ENCODE measurements around the gene TRDMT1.

The TRDMT1 gene

GRCh38 chr10:17153321-17153720 is 48.2 kb downstream of the TRDMT1 start:
- no peak overlapping the region for H3K9ac ChIP-seq (ENCODE audit: low read length in 2 of 2)

DNA sequence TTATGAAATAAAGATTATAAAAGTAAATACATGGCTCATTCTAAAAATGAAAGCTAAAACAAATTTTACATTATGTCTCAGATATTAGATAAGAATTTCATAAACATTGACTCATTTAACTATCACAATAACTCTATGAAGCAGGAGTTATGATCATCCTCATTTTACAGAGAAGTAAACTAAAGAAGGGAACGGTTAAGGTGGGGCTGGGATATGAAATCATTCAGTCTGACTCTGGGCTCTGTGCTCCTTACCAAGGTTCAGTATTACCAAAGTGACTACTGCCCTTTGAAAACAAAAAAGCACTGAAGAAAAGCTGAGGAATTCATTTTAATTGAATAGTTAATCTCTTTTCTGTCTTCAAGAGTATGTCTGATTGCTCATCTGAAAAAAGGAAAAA is 49.8 kb downstream of the TRDMT1 start:
- Histone ChIP-seq H3K4me3 (ENCODE audit: low read length in 2 of 2) (no peak overlapping the region), H3K9me3 (ENCODE audit: control insufficient read depth in 2 of 2, low read length in 2 of 2) (no peaks in the 10 kb centered on the region), H3K9ac (ENCODE audit: low read length in 2 of 2) (no peak overlapping the region), H3K36me3 (ENCODE audit: control insufficient read depth in 2 of 2, insufficient read depth in 2 of 2, low read length in 2 of 2) (peaks cover 0 to 8% of the 10 kb centered on the region in 2 donors), H3K4me1 (ENCODE audit: control insufficient read depth, insufficient read depth, low read length) (no peaks in the 10 kb centered on the region), H3K27ac (ENCODE audit: low read length) (no peak overlapping the region), H3K27me3 (ENCODE audit: control insufficient read depth in 1 of 2, insufficient read depth in 2 of 2, low read length in 2 of 2) (no peaks in the 10 kb centered on the region)

More at GRCh38 chr10:17153321-17153720, 48.2 kb downstream of the TRDMT1 start:
- Histone ChIP-seq H3K36me3 (ENCODE audit: control insufficient read depth in 2 of 2, insufficient read depth in 2 of 2, low read length in 2 of 2) (peaks cover 0 to 8% of the 10 kb centered on the region in 2 donors), H3K4me3 (ENCODE audit: low read length in 2 of 2) (no peak overlapping the region), H3K9me3 (ENCODE audit: control insufficient read depth in 2 of 2, low read length in 2 of 2) (no peaks in the 10 kb centered on the region), H3K4me1 (ENCODE audit: control insufficient read depth, insufficient read depth, low read length) (no peaks in the 10 kb centered on the region), H3K27me3 (ENCODE audit: control insufficient read depth in 1 of 2, insufficient read depth in 2 of 2, low read length in 2 of 2) (no peaks in the 10 kb centered on the region), H3K27ac (ENCODE audit: low read length) (no peak overlapping the region)

- no peak overlapping the region for H3K27ac ChIP-seq (ENCODE audit: low read length)
- H3K27me3 ChIP-seq (ENCODE audit: control insufficient read depth in 1 of 2, insufficient read depth in 2 of 2, low read length in 2 of 2) = no peaks in the 10 kb centered on the region
- H3K9ac ChIP-seq (ENCODE audit: low read length in 2 of 2) = no peak overlapping the region
- H3K4me1 ChIP-seq (ENCODE audit: control insufficient read depth, insufficient read depth, low read length) = no peaks in the 10 kb centered on the region
- H3K36me3 ChIP-seq (ENCODE audit: control insufficient read depth in 2 of 2, insufficient read depth in 2 of 2, low read length in 2 of 2) = peaks cover 0 to 6% of the 10 kb centered on the region in 2 donors
- no peak overlapping the region for H3K4me3 ChIP-seq (ENCODE audit: low read length in 2 of 2)
- H3K9me3 ChIP-seq (ENCODE audit: control insufficient read depth in 2 of 2, low read length in 2 of 2) = no peaks in the 10 kb centered on the region
Observed at GRCh38 chr10:17147884-17148489, 53.5 kb downstream of the TRDMT1 start.

DNA sequence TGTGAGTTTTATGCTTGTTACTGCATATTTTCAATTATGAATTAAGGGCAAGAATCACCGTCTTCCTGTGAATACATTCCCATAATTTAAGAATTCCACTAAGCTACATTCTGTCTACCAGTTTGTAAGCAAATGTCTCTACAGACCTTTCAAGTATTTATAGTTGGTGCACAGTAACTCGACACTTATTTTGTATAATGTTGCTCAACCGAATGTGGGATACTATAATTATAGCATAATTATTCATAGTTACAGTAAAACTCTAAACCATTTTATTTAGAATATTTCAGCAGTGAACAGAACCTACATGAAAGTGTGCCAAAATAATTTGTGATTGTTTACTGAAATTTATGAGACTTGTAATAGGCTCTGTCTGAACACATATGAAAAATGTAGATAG is 54.6 kb downstream of the TRDMT1 start:
- no peaks in the 10 kb centered on the region for H3K36me3 ChIP-seq (ENCODE audit: control insufficient read depth in 2 of 2, insufficient read depth in 2 of 2, low read length in 2 of 2)
- no peaks in the 10 kb centered on the region for H3K27me3 ChIP-seq (ENCODE audit: control insufficient read depth in 1 of 2, insufficient read depth in 2 of 2, low read length in 2 of 2)
- no peak overlapping the region for H3K27ac ChIP-seq (ENCODE audit: low read length)
- no peak overlapping the region for H3K9ac ChIP-seq (ENCODE audit: low read length in 2 of 2)
- H3K9me3 ChIP-seq (ENCODE audit: control insufficient read depth in 2 of 2, low read length in 2 of 2) = no peaks in the 10 kb centered on the region
- H3K4me3 ChIP-seq (ENCODE audit: low read length in 2 of 2) = no peak overlapping the region
- H3K4me1 ChIP-seq (ENCODE audit: control insufficient read depth, insufficient read depth, low read length) = no peaks in the 10 kb centered on the region

GRCh38 chr10:17145239-17145638 is 56.2 kb downstream of the TRDMT1 start:
- no peaks in the 10 kb centered on the region for H3K27me3 ChIP-seq (ENCODE audit: control insufficient read depth in 1 of 2, insufficient read depth in 2 of 2, low read length in 2 of 2)
- H3K27ac ChIP-seq (ENCODE audit: low read length) = no peak overlapping the region
- no peaks in the 10 kb centered on the region for H3K9me3 ChIP-seq (ENCODE audit: control insufficient read depth in 2 of 2, low read length in 2 of 2)
- no peak overlapping the region for H3K4me3 ChIP-seq (ENCODE audit: low read length in 2 of 2)
- no peaks in the 10 kb centered on the region for H3K4me1 ChIP-seq (ENCODE audit: control insufficient read depth, insufficient read depth, low read length)
- H3K36me3 ChIP-seq (ENCODE audit: control insufficient read depth in 2 of 2, insufficient read depth in 2 of 2, low read length in 2 of 2) = no peaks in the 10 kb centered on the region
- no peak overlapping the region for H3K9ac ChIP-seq (ENCODE audit: low read length in 2 of 2)

GRCh38 chr10:17144757-17145156 is 56.7 kb downstream of the TRDMT1 start:
- Histone ChIP-seq H3K4me3 (ENCODE audit: low read length in 2 of 2) (no peak overlapping the region), H3K9ac (ENCODE audit: low read length in 2 of 2) (no peak overlapping the region), H3K9me3 (ENCODE audit: control insufficient read depth in 2 of 2, low read length in 2 of 2) (no peaks in the 10 kb centered on the region), H3K27me3 (ENCODE audit: control insufficient read depth in 1 of 2, insufficient read depth in 2 of 2, low read length in 2 of 2) (no peaks in the 10 kb centered on the region), H3K36me3 (ENCODE audit: control insufficient read depth in 2 of 2, insufficient read depth in 2 of 2, low read length in 2 of 2) (no peaks in the 10 kb centered on the region), H3K4me1 (ENCODE audit: control insufficient read depth, insufficient read depth, low read length) (no peaks in the 10 kb centered on the region), H3K27ac (ENCODE audit: low read length) (no peak overlapping the region)

GRCh38 chr10:17144032-17144431 is 57.4 kb downstream of the TRDMT1 start:
- H3K9me3 ChIP-seq (ENCODE audit: control insufficient read depth in 2 of 2, low read length in 2 of 2) = no peaks in the 10 kb centered on the region
- H3K27ac ChIP-seq (ENCODE audit: low read length) = no peak overlapping the region
- no peaks in the 10 kb centered on the region for H3K27me3 ChIP-seq (ENCODE audit: control insufficient read depth in 1 of 2, insufficient read depth in 2 of 2, low read length in 2 of 2)
- H3K4me1 ChIP-seq (ENCODE audit: control insufficient read depth, insufficient read depth, low read length) = no peaks in the 10 kb centered on the region
- H3K4me3 ChIP-seq (ENCODE audit: low read length in 2 of 2) = no peak overlapping the region
- H3K36me3 ChIP-seq (ENCODE audit: control insufficient read depth in 2 of 2, insufficient read depth in 2 of 2, low read length in 2 of 2) = no peaks in the 10 kb centered on the region
- no peak overlapping the region for H3K9ac ChIP-seq (ENCODE audit: low read length in 2 of 2)

DNA sequence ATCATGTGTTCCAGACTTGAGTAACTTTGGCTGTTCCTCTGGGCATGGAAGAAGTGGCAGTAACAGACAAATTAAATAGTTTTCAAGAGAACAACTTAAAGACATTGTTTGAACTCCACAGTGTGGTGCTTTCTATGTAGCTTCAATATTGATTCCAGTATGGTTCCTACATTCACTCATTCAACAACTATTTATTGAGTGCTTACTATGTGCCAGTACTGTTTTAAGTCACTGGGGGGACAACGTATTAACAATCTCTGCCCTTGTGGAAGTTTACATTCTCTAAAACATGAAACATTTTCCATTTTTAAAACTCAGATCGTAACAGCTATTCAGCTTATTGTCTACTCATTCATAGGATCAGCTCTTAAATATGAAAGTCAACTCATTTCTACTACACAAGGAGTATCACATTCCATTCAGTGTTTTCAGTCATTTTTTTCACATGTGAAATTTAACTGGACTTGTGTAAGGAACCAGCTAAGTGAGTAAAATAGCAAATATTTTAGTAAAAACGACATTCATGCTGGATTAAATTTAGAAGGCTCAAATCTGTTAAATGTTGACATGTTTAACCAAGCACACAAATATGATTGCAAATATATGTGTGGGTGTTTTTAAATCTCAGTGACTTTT is 58.3 kb downstream of the TRDMT1 start:
- Histone ChIP-seq H3K9me3 (ENCODE audit: control insufficient read depth in 2 of 2, low read length in 2 of 2) (no peaks in the 10 kb centered on the region), H3K36me3 (ENCODE audit: control insufficient read depth in 2 of 2, insufficient read depth in 2 of 2, low read length in 2 of 2) (no peaks in the 10 kb centered on the region), H3K27me3 (ENCODE audit: control insufficient read depth in 1 of 2, insufficient read depth in 2 of 2, low read length in 2 of 2) (no peaks in the 10 kb centered on the region), H3K9ac (ENCODE audit: low read length in 2 of 2) (no peak overlapping the region), H3K27ac (ENCODE audit: low read length) (no peak overlapping the region), H3K4me3 (ENCODE audit: low read length in 2 of 2) (no peak overlapping the region), H3K4me1 (ENCODE audit: control insufficient read depth, insufficient read depth, low read length) (no peaks in the 10 kb centered on the region)

DNA sequence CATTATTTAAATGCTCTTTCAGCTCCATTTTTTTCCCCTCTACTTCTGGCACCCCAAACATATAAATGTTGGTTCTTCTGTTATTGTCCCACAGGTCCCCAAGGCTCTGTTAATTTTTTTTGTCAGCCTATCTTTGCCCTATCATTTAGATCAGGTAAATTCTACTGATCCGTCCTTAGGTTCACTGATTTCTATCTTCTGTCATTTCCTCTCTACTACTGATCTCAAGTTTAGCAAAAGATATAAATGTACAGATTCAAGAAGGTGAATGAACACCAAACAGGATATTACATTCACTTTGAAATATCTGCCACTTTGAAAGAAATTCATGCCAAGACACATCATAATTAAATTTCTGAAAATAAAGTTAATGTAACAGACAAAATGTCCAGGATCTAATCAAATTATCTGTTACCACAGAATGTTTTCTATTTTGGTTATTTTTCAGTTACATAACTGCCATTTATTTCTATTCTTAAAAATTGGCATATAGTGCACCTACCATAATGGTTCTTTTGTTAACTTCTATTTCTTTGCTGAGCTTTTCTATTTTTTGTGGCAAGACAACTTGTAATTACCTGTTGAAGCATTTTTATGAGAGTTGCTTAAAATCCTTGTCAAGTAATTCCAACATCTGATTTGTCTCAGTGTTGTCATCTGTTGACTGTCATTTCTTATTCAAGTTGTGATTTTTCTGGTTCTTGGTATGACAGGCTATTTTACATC is 59.8 kb downstream of the TRDMT1 start:
- H3K9ac ChIP-seq (ENCODE audit: low read length in 2 of 2) = no peak overlapping the region
- no peaks in the 10 kb centered on the region for H3K27me3 ChIP-seq (ENCODE audit: control insufficient read depth in 1 of 2, insufficient read depth in 2 of 2, low read length in 2 of 2)
- H3K36me3 ChIP-seq (ENCODE audit: control insufficient read depth in 2 of 2, insufficient read depth in 2 of 2, low read length in 2 of 2) = no peaks in the 10 kb centered on the region
- no peaks in the 10 kb centered on the region for H3K4me1 ChIP-seq (ENCODE audit: control insufficient read depth, insufficient read depth, low read length)
- H3K9me3 ChIP-seq (ENCODE audit: control insufficient read depth in 2 of 2, low read length in 2 of 2) = no peaks in the 10 kb centered on the region
- no peak overlapping the region for H3K27ac ChIP-seq (ENCODE audit: low read length)
- H3K4me3 ChIP-seq (ENCODE audit: low read length in 2 of 2) = no peak overlapping the region

DNA sequence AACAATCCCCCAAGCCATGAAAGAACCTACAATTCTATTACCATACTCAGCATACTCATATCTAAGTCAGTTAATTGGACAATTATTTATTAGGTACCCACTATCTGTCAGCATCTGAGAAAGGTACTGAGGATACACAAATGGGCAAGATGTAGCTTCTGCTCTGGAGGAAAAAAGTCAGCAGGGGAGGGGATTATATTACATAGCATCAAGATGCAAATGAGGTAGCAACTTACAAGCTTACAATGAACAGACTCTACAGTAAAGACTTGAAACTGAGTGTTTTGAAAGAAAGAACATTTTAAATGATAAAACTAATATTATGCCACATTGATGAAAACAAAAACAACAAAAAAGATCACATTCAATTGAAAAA is 61.1 kb downstream of the TRDMT1 start:
- H3K9me3 ChIP-seq (ENCODE audit: control insufficient read depth in 2 of 2, low read length in 2 of 2) = no peaks in the 10 kb centered on the region
- no peaks in the 10 kb centered on the region for H3K27me3 ChIP-seq (ENCODE audit: control insufficient read depth in 1 of 2, insufficient read depth in 2 of 2, low read length in 2 of 2)
- H3K27ac ChIP-seq (ENCODE audit: low read length) = no peak overlapping the region
- no peaks in the 10 kb centered on the region for H3K4me1 ChIP-seq (ENCODE audit: control insufficient read depth, insufficient read depth, low read length)
- no peak overlapping the region for H3K9ac ChIP-seq (ENCODE audit: low read length in 2 of 2)
- H3K4me3 ChIP-seq (ENCODE audit: low read length in 2 of 2) = no peak overlapping the region
- no peaks in the 10 kb centered on the region for H3K36me3 ChIP-seq (ENCODE audit: control insufficient read depth in 2 of 2, insufficient read depth in 2 of 2, low read length in 2 of 2)
